Measurements from ENCODE around the gene IDI1.

Gene IDI1

DNA sequence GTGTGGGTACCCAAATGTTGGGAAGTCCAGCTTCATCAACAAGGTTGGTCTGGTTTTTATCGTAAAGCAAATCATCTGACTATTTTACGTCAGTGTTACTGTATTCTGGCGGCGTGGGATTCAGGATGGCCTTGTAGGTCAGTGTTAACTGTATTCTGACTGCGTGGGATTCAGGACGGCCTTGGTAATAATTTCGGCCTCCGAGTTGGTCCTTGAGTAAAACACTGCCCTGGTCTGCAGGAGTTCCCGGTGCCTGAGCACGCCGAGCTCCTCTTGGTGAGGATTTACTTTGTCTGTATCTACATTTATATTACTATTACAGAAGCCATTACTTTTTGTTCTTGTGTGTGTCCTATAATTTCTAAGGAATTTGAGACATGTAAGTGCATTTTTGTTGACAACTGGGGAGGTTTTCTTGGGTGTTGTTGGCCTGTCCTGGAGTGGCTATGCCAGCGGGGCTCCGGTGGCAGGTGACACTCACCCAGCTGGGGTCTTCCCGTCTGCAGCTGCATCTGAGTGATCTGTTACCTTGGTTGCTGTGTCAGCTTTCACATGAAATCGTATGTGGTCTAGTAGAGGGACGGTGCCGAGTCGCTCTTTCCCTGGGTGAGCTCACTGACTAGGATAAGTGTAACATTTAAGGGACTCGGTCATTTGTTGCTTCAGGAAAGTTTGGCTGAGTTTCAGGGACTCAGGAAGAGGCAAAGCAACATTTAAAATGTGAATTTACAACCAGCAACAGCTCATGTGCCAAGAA lies 51.5 kb downstream of the IDI1 start:
- no peak overlapping the region for H3K27ac ChIP-seq (ENCODE audit: low read depth, low read length)
- H3K4me3 ChIP-seq (ENCODE audit: low read length): no peak overlapping the region
- no peaks in the 10 kb centered on the region for H3K4me1 ChIP-seq (ENCODE audit: control insufficient read depth, insufficient read depth, low read length)
- no peak overlapping the region for H3K9ac ChIP-seq (ENCODE audit: low read length)
- H3K36me3 ChIP-seq (ENCODE audit: control insufficient read depth, insufficient read depth, low read length): peaks cover 24% of the 10 kb centered on the region
- no peaks in the 10 kb centered on the region for H3K27me3 ChIP-seq (ENCODE audit: control insufficient read depth, insufficient read depth, low read length)

DNA sequence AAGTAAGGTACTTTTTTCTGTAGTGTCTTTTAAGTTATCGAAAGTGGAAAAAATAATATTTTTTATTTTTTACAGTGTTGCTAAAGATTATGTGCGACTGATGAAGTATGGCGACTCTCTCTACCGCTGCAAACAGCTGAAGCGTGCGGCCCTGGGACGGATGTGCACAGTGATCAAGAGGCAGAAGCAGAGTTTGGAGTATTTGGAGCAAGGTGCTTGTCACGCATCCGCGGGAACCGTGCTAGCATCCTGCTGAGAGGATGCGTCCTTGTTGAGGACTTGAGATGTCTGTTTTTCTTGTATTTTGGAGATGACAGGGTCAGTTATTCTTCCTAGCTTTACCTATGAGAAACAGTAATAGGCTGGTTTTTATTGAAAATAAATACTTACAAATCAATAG lies 52.9 kb downstream of the IDI1 start:
- no peak overlapping the region for H3K4me3 ChIP-seq (ENCODE audit: low read length)
- H3K27me3 ChIP-seq (ENCODE audit: control insufficient read depth, insufficient read depth, low read length): no peaks in the 10 kb centered on the region
- H3K4me1 ChIP-seq (ENCODE audit: control insufficient read depth, insufficient read depth, low read length): no peaks in the 10 kb centered on the region
- H3K36me3 ChIP-seq (ENCODE audit: control insufficient read depth, insufficient read depth, low read length): peaks cover 21% of the 10 kb centered on the region
- no peak overlapping the region for H3K27ac ChIP-seq (ENCODE audit: low read depth, low read length)
- H3K9ac ChIP-seq (ENCODE audit: low read length): no peak overlapping the region

DNA sequence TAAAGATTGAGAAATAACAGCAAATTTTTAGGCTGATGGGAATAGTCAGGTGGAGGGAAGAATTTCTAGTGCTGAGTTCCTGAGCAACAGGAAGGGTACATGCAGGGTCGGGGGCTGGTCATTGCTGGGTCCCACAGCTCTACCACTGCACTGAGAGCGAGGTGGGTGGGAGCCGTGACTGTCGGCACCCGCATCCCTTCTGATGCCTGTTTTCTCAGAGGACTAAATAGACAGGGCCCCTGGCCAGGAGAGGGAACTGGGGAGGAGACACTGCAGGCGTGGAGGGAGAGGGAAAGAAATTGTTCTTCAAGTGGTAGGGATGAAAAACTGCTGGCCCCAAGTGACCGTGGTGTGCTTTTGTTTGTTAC lies 53.4 kb downstream of the IDI1 start:
- Histone ChIP-seq H3K36me3 (ENCODE audit: control insufficient read depth, insufficient read depth, low read length) (peaks cover 21% of the 10 kb centered on the region), H3K4me3 (ENCODE audit: low read length) (no peak overlapping the region), H3K9ac (ENCODE audit: low read length) (no peak overlapping the region), H3K27me3 (ENCODE audit: control insufficient read depth, insufficient read depth, low read length) (no peaks in the 10 kb centered on the region), H3K27ac (ENCODE audit: low read depth, low read length) (no peak overlapping the region), H3K4me1 (ENCODE audit: control insufficient read depth, insufficient read depth, low read length) (no peaks in the 10 kb centered on the region)

DNA sequence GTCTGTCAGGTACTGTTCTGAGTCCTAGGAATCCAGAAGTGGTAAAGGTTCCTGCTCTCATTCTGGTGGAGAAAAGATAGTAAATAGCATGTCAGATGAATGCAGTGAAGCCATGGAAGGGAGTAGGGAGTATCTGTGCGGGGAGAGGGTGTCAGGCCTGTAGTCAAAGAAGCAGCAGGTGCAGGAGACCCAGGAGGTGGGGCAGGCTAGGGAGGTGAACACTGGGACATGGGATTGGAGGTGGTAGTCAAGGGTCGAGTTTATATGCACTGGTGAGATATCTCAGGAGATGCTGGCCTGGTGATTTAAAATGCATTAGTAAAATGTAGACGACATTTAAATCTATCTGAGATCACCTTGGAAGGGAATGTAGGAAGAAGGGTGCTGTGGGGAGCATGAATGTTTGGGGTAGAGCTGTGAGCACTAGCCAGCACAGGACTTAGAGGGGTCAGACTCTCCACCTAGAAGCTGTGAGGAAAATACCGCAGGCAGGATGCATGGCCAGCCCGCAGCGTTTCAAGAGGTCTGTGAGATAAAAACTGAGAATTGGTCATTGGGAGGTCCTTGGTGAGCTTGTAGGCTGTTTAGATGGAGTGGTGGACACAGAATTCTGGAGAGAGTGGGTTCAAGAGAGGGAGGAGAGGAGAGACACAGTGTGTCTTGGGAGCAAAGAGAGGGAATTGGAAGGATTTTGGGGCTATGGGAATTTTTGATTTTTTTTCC lies 53.9 kb downstream of the IDI1 start:
- Histone ChIP-seq H3K36me3 (ENCODE audit: control insufficient read depth, insufficient read depth, low read length) (peaks cover 21% of the 10 kb centered on the region), H3K9ac (ENCODE audit: low read length) (no peak overlapping the region), H3K4me1 (ENCODE audit: control insufficient read depth, insufficient read depth, low read length) (no peaks in the 10 kb centered on the region)

DNA sequence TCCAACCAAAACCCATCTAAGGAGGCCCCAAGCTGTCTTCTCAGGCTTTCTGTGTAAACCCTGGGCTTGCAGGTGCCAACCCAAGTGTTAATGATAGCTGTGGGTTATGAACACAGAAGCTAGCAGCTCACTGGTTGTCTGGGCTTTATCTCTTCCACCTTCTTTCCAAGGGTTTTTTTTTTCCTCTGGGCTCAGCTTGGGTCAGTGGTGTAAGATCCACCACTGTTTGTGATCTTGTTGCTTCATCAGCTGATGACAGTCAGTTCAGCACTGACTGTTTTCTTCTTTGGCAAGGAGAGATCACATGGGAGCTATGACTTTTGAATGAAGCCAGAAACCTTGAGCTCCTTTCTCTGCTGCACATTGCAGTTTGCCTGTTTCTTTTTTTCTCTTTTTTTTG lies 56.0 kb downstream of the IDI1 start:
- Histone ChIP-seq H3K27me3 (ENCODE audit: control insufficient read depth, insufficient read depth, low read length) (no peaks in the 10 kb centered on the region), H3K4me1 (ENCODE audit: control insufficient read depth, insufficient read depth, low read length) (peaks cover 4% of the 10 kb centered on the region), H3K9ac (ENCODE audit: low read length) (no peak overlapping the region), H3K27ac (ENCODE audit: low read depth, low read length) (no peak overlapping the region), H3K36me3 (ENCODE audit: control insufficient read depth, insufficient read depth, low read length) (peaks cover 14% of the 10 kb centered on the region), H3K4me3 (ENCODE audit: low read length) (no peak overlapping the region)

More for the DNA sequence above, 53.9 kb downstream of the IDI1 start:
- Histone ChIP-seq H3K27ac (ENCODE audit: low read depth, low read length) (no peak overlapping the region), H3K27me3 (ENCODE audit: control insufficient read depth, insufficient read depth, low read length) (no peaks in the 10 kb centered on the region), H3K4me3 (ENCODE audit: low read length) (no peak overlapping the region)

DNA sequence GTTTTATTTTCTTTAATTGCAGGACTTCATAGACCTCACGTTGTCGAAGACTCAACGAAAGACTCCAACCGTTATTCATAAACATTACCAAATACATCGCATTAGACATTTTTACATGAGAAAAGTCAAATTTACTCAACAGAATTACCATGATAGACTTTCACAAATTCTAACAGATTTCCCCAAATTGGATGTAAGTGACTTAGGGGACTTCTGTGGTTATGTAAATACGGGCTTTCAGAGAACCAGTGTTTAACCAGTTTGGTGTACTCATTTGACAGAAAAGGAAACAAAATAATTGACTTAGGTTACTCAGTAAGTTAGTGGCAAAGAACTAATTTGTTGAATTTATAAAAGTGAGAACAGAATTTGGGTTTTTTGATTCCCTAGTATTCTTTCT lies 56.5 kb downstream of the IDI1 start:
- Histone ChIP-seq H3K36me3 (ENCODE audit: control insufficient read depth, insufficient read depth, low read length) (peaks cover 10% of the 10 kb centered on the region), H3K27ac (ENCODE audit: low read depth, low read length) (no peak overlapping the region), H3K27me3 (ENCODE audit: control insufficient read depth, insufficient read depth, low read length) (no peaks in the 10 kb centered on the region), H3K4me1 (ENCODE audit: control insufficient read depth, insufficient read depth, low read length) (peaks cover 6% of the 10 kb centered on the region), H3K4me3 (ENCODE audit: low read length) (no peak overlapping the region), H3K9ac (ENCODE audit: low read length) (no peak overlapping the region)

DNA sequence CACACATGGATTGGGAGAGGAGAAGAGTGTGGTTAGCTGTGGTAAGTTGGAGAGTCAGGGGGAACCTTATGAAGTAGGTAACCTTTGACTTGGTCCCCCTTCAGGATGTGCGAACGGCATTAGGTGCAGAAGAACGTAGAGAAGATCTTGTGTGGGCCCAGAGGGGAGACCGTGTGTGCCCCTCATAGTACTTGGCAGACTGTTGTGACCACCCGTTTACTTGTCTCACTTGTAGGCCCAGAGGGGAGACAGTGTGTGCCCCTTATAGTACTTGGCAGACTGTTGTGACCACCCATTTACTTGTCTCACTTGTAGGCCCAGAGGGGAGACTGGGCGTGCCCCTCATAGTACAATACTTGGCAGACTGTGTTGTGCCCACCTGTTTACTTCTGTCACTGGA lies 58.1 kb downstream of the IDI1 start:
- Histone ChIP-seq H3K9ac (ENCODE audit: low read length) (no peak overlapping the region), H3K4me3 (ENCODE audit: low read length) (no peak overlapping the region), H3K27ac (ENCODE audit: low read depth, low read length) (no peak overlapping the region), H3K36me3 (ENCODE audit: control insufficient read depth, insufficient read depth, low read length) (peaks cover 4% of the 10 kb centered on the region), H3K4me1 (ENCODE audit: control insufficient read depth, insufficient read depth, low read length) (peaks cover 12% of the 10 kb centered on the region), H3K27me3 (ENCODE audit: control insufficient read depth, insufficient read depth, low read length) (no peaks in the 10 kb centered on the region)
